NB4 (cell line): ENCODE measurements around the gene HYPK.

Source experiments
- CTCF ChIP-seq: IDR thresholded peaks from one replicate; pipeline ENCODE4 v1.5.1; 2012; ENCODE audit warnings: low read depth, low read length
- MAX ChIP-seq: IDR thresholded peaks from 2 replicates; pipeline ENCODE4 v1.6.1; 2011; ENCODE audit warnings: low read depth, low read length
- MYC ChIP-seq: IDR thresholded peaks from 2 replicates; pipeline ENCODE4 v1.6.1; 2011; ENCODE audit warnings: low read depth, low read length
- POLR2A ChIP-seq: IDR thresholded peaks from 2 replicates; pipeline ENCODE4 v1.6.1; 2011; ENCODE audit warnings: mild to moderate bottlenecking; ENCODE audit not compliant: insufficient read length; ENCODE audit errors: extremely low read depth

- TF ChIP-seq CTCF = no peak
- no peak for TF ChIP-seq MYC
- no peak for TF ChIP-seq POLR2A
- TF ChIP-seq MAX = no peak
These were observed 37.6 kb upstream of the HYPK start for GRCh38 chr15:43762824-43763223.
